Measurements from ENCODE around the gene TLE4. TPM values are rescaled to one million over a fixed set of nuclear protein-coding genes. Genes with fewer than 3 reads are reported as not detected.

Gene TLE4
- total and polyA plus RNA-seq, 7 experiments from 2014 or later: 21.0 to 196 (median 102) TPM

DNA sequence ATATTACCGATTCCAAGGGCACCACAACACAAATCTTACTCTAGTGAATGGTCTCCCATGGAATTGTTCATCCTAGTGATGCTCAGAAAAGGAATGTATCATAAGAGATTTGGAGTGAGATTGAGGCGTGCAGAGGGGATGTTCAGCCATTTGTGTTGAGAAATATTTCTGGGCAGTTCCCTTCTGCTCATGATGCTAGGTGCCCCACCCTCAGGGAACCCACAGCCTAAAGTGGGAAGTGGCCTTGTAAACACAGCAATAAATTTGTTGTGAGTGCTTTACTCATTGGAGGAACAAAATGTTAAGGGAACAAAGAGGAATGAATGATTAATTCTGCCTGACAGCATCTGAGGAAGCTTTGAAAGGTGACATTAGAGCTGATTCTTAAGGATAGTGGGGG lies 129.9 kb downstream of the TLE4 start:
- Histone ChIP-seq H3K27ac (ENCODE audit: low read depth, low read length) (no peak overlapping the region), H3K9me3 (ENCODE audit: control insufficient read depth in 2 of 3, low read length in 3 of 3) (no peaks in the 10 kb centered on the region), H3K27me3 (ENCODE audit: control insufficient read depth in 2 of 2, insufficient read depth in 2 of 2, low read length in 2 of 2) (no peaks in the 10 kb centered on the region), H3K36me3 (ENCODE audit: control insufficient read depth in 2 of 3, insufficient read depth in 3 of 3, low read length in 3 of 3) (peaks cover 0 to 20% (median 0%) of the 10 kb centered on the region in 3 experiments), H3K4me1 (ENCODE audit: control insufficient read depth in 2 of 2, insufficient read depth in 2 of 2, low read length in 2 of 2) (no peaks in the 10 kb centered on the region), H3K4me3 (ENCODE audit: low read length) (no peak overlapping the region)
- Mint-ChIP-seq H3K27ac (peak overlapping the region in 3 of 9 donors; percentile 35 to 76 (median 41)), H3K36me3 (peaks cover 4 to 42% (median 26%) of the 10 kb centered on the region in 5 donors), H3K27me3 (no peaks in the 10 kb centered on the region), H3K4me1 (peaks cover 7 to 47% (median 37%) of the 10 kb centered on the region in 7 donors), H3K9me3 (no peaks in the 10 kb centered on the region), H3K4me3 (no peak overlapping the region)
- intact Hi-C loops (cut with micrococcal nuclease): loop anchor here in 1 of 2 donors (10.0 kb wide), 1 partner anchor 227 kb away; no protein-coding TSS in a partner anchor
- ATAC-seq (peak; percentile 91), DNase-seq (no peak)
- POLR2A ChIA-PET: no interaction called here
- CTCF ChIA-PET: no interaction called here

DNA sequence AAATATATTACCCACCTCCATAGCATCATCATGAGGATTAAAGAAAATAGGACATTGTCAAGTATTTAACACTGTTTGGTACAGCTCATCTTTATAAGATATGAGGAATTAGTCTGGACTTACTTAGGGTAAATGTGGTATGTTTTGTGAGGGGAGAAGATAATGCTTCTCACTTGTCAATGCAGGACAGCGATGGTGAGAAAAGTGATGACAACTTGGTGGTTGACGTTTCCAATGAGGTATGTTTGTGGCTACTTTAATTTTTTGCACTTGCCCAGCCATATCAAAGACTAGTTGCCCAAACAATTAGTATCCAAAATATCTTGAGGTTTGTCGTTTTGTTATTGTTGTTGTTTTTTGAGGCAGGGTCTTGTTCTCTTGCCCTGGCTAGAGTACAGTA lies 133.9 kb downstream of the TLE4 start:
- Mint-ChIP-seq H3K4me3 (no peak overlapping the region), H3K27me3 (no peaks in the 10 kb centered on the region), H3K36me3 (peaks cover 12 to 72% (median 58%) of the 10 kb centered on the region in 5 donors), H3K9me3 (peaks cover 0 to 4% (median 0%) of the 10 kb centered on the region in 11 donors), H3K4me1 (peaks cover 4 to 19% (median 11%) of the 10 kb centered on the region in 7 donors), H3K27ac (no peak overlapping the region)
- DNase-seq: no peak
- Histone ChIP-seq H3K27me3 (ENCODE audit: control insufficient read depth in 2 of 2, insufficient read depth in 2 of 2, low read length in 2 of 2) (no peaks in the 10 kb centered on the region), H3K4me3 (ENCODE audit: low read length) (no peak overlapping the region), H3K9me3 (ENCODE audit: control insufficient read depth in 2 of 3, low read length in 3 of 3) (no peaks in the 10 kb centered on the region), H3K36me3 (ENCODE audit: control insufficient read depth in 2 of 3, insufficient read depth in 3 of 3, low read length in 3 of 3) (peaks cover 0 to 56% (median 4%) of the 10 kb centered on the region in 3 experiments), H3K4me1 (ENCODE audit: control insufficient read depth in 2 of 2, insufficient read depth in 2 of 2, low read length in 2 of 2) (no peaks in the 10 kb centered on the region), H3K27ac (ENCODE audit: low read depth, low read length) (no peak overlapping the region)
- no peak for ATAC-seq
- CTCF ChIA-PET: no interaction called here
- POLR2A ChIA-PET: no interaction called here
- intact Hi-C loops (cut with micrococcal nuclease): loop anchor here in 1 of 2 donors (5.0 to 10.0 kb wide), 2 partner anchors 133 to 231 kb away; partner anchors contain the start of gene TLE4

DNA sequence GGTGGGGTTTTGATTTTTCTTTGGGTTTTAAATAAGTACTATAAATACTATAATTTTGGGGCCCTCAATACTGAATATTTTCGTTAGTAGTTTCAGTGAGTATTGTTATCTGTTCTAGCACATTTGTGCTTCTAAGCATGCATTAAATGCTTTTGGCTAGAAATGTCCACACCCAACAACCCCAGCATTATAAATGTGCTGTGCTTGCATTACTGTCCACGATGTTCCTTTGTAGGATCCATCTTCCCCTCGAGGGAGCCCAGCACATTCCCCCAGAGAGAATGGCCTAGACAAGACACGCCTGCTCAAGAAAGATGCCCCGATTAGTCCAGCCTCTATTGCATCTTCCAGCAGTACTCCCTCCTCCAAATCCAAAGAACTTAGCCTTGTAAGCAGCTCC lies 134.7 kb downstream of the TLE4 start:
- peaks cover 15 to 76% (median 63%) of the 10 kb centered on the region in 5 donors for H3K36me3 Mint-ChIP-seq
- intact Hi-C loops (cut with micrococcal nuclease): loop anchor here in 1 of 2 donors (5.0 to 10.0 kb wide), 2 partner anchors 134 to 232 kb away; partner anchors contain the start of gene TLE4
- Histone ChIP-seq H3K4me1 (ENCODE audit: control insufficient read depth in 2 of 2, insufficient read depth in 2 of 2, low read length in 2 of 2) (no peaks in the 10 kb centered on the region), H3K27me3 (ENCODE audit: control insufficient read depth in 2 of 2, insufficient read depth in 2 of 2, low read length in 2 of 2) (no peaks in the 10 kb centered on the region), H3K36me3 (ENCODE audit: control insufficient read depth in 2 of 3, insufficient read depth in 3 of 3, low read length in 3 of 3) (peaks cover 0 to 60% (median 4%) of the 10 kb centered on the region in 3 experiments), H3K27ac (ENCODE audit: low read depth, low read length) (no peak overlapping the region), H3K4me3 (ENCODE audit: low read length) (no peak overlapping the region), H3K9me3 (ENCODE audit: control insufficient read depth in 2 of 3, low read length in 3 of 3) (no peaks in the 10 kb centered on the region)
- H3K4me3 Mint-ChIP-seq: no peak overlapping the region
- peaks cover 4 to 22% (median 11%) of the 10 kb centered on the region in 7 donors for H3K4me1 Mint-ChIP-seq
- ATAC-seq (no peak), DNase-seq (no peak)
- H3K9me3 Mint-ChIP-seq: peaks cover 0 to 7% (median 0%) of the 10 kb centered on the region in 11 donors
- CTCF ChIA-PET: no interaction called here
- H3K27ac Mint-ChIP-seq: no peak overlapping the region
- POLR2A ChIA-PET: no interaction called here
- no peaks in the 10 kb centered on the region for H3K27me3 Mint-ChIP-seq

- H3K36me3 Mint-ChIP-seq: peaks cover 18 to 74% (median 64%) of the 10 kb centered on the region in 5 donors
- H3K36me3 ChIP-seq (ENCODE audit: control insufficient read depth in 2 of 3, insufficient read depth in 3 of 3, low read length in 3 of 3): peaks cover 0 to 68% (median 4%) of the 10 kb centered on the region in 3 experiments
- POLR2A ChIA-PET: no interaction called here
- H3K4me1 ChIP-seq (ENCODE audit: control insufficient read depth in 2 of 2, insufficient read depth in 2 of 2, low read length in 2 of 2): no peaks in the 10 kb centered on the region
- no peak for DNase-seq
- no peak overlapping the region for H3K27ac ChIP-seq (ENCODE audit: low read depth, low read length)
- peak overlapping the region in 1 of 9 donors; percentile 54 for H3K27ac Mint-ChIP-seq
- H3K9me3 Mint-ChIP-seq: peaks cover 0 to 7% (median 0%) of the 10 kb centered on the region in 11 donors
- H3K27me3 Mint-ChIP-seq: no peaks in the 10 kb centered on the region
- H3K4me3 ChIP-seq (ENCODE audit: low read length): no peak overlapping the region
- CTCF ChIA-PET: no interaction called here
- no peaks in the 10 kb centered on the region for H3K27me3 ChIP-seq (ENCODE audit: control insufficient read depth in 2 of 2, insufficient read depth in 2 of 2, low read length in 2 of 2)
- intact Hi-C loops (cut with micrococcal nuclease): loop anchor here in 1 of 2 donors (5.0 to 10.0 kb wide), 2 partner anchors 135 to 233 kb away; partner anchors contain the start of gene TLE4
- no peak overlapping the region for H3K4me3 Mint-ChIP-seq
- H3K4me1 Mint-ChIP-seq: peaks cover 0 to 22% (median 8%) of the 10 kb centered on the region in 7 donors
- H3K9me3 ChIP-seq (ENCODE audit: control insufficient read depth in 2 of 3, low read length in 3 of 3): no peaks in the 10 kb centered on the region
- ATAC-seq: no peak
Observed at GRCh38 chr9:79707589-79707988, 135.8 kb downstream of the TLE4 start.

GRCh38 chr9:79708541-79708940 lies 136.8 kb downstream of the TLE4 start:
- Mint-ChIP-seq H3K27ac (no peak overlapping the region), H3K4me1 (peaks cover 0 to 22% (median 8%) of the 10 kb centered on the region in 7 donors)
- CTCF ChIA-PET: interaction anchor here (0.8 kb wide), 1 partner anchor 8 kb away, joined by 3 read pairs; no protein-coding TSS in a partner anchor

GRCh38 chr9:79709743-79710674 lies 138.2 kb downstream of the TLE4 start:
- ChIA-PET POLR2A (no interaction called here), CTCF (interaction anchor here (0.6 kb wide), 1 partner anchor 961 kb away, joined by 3 read pairs; no protein-coding TSS in a partner anchor)
- DNase-seq (no peak), ATAC-seq (no peak)
- Histone ChIP-seq H3K27ac (ENCODE audit: low read depth, low read length) (no peak overlapping the region), H3K9me3 (ENCODE audit: control insufficient read depth in 2 of 3, low read length in 3 of 3) (no peaks in the 10 kb centered on the region), H3K4me3 (ENCODE audit: low read length) (no peak overlapping the region), H3K27me3 (ENCODE audit: control insufficient read depth in 2 of 2, insufficient read depth in 2 of 2, low read length in 2 of 2) (no peaks in the 10 kb centered on the region), H3K36me3 (ENCODE audit: control insufficient read depth in 2 of 3, insufficient read depth in 3 of 3, low read length in 3 of 3) (peaks cover 0 to 84% (median 4%) of the 10 kb centered on the region in 3 experiments), H3K4me1 (ENCODE audit: control insufficient read depth in 2 of 2, insufficient read depth in 2 of 2, low read length in 2 of 2) (no peaks in the 10 kb centered on the region)
- Mint-ChIP-seq H3K4me3 (no peak overlapping the region), H3K4me1 (peaks cover 0 to 18% (median 9%) of the 10 kb centered on the region in 7 donors), H3K36me3 (peaks cover 24 to 76% (median 63%) of the 10 kb centered on the region in 5 donors), H3K27ac (peak overlapping the region in 2 of 9 donors; percentile 14), H3K27me3 (no peaks in the 10 kb centered on the region), H3K9me3 (peaks cover 0 to 7% (median 0%) of the 10 kb centered on the region in 11 donors)
- intact Hi-C loops (cut with micrococcal nuclease): loop anchor here in 1 of 2 donors (5.0 to 10.0 kb wide), 2 partner anchors 138 to 235 kb away; partner anchors contain the start of gene TLE4

More at GRCh38 chr9:79708541-79708940, 136.8 kb downstream of the TLE4 start:
- Mint-ChIP-seq H3K36me3 (peaks cover 20 to 77% (median 65%) of the 10 kb centered on the region in 5 donors), H3K27me3 (no peaks in the 10 kb centered on the region), H3K9me3 (peaks cover 0 to 7% (median 0%) of the 10 kb centered on the region in 11 donors), H3K4me3 (no peak overlapping the region)
- intact Hi-C loops (cut with micrococcal nuclease): loop anchor here in 1 of 2 donors (5.0 to 10.0 kb wide), 2 partner anchors 136 to 234 kb away; partner anchors contain the start of gene TLE4
- H3K36me3 ChIP-seq (ENCODE audit: control insufficient read depth in 2 of 3, insufficient read depth in 3 of 3, low read length in 3 of 3): peaks cover 0 to 78% (median 4%) of the 10 kb centered on the region in 3 experiments
- ATAC-seq (no peak), DNase-seq (no peak)
- H3K27ac ChIP-seq (ENCODE audit: low read depth, low read length): no peak overlapping the region
- no peaks in the 10 kb centered on the region for H3K27me3 ChIP-seq (ENCODE audit: control insufficient read depth in 2 of 2, insufficient read depth in 2 of 2, low read length in 2 of 2)
- no peak overlapping the region for H3K4me3 ChIP-seq (ENCODE audit: low read length)
- POLR2A ChIA-PET: interaction anchor here (0.6 kb wide), 1 partner anchor 76 kb away, joined by 3 read pairs; no protein-coding TSS in a partner anchor
- no peaks in the 10 kb centered on the region for H3K9me3 ChIP-seq (ENCODE audit: control insufficient read depth in 2 of 3, low read length in 3 of 3)
- no peaks in the 10 kb centered on the region for H3K4me1 ChIP-seq (ENCODE audit: control insufficient read depth in 2 of 2, insufficient read depth in 2 of 2, low read length in 2 of 2)

All from naive thymus-derived CD4-positive, alpha-beta T cell (primary cell).